Thymus (tissue), 11 donors: ENCODE results near the gene RXRA. TPM values are rescaled to one million over a fixed set of nuclear protein-coding genes. Genes with fewer than 3 reads are reported as not detected.

Experiments
- DNase-seq, 9 donors: peaks; one replicate each; pipeline ENCODE4 v3.0.0-alpha.2; 2013; ENCODE audit warnings: low spot score in 9 of 9, low read depth in 6 of 9, missing footprints in 1 of 9
- H3K27ac ChIP-seq, 2 donors: one replicate each; pipeline ENCODE4 v1.5.1; 2013; ENCODE audit warnings: control low read depth in 1 of 2, low read depth in 1 of 2, low read length in 1 of 2, mild to moderate bottlenecking in 1 of 2, moderate library complexity in 1 of 2
- H3K27me3 ChIP-seq, 2 donors: one replicate each; pipeline ENCODE4 v1.5.1; 2013; ENCODE audit warnings: low read length in 1 of 2; ENCODE audit not compliant: control insufficient read depth in 2 of 2, insufficient read depth in 1 of 2
- H3K36me3 ChIP-seq, 2 donors: one replicate each; pipeline ENCODE4 v1.5.1; 2013; ENCODE audit warnings: low read length in 1 of 2, mild to moderate bottlenecking in 1 of 2, moderate library complexity in 1 of 2; ENCODE audit not compliant: control insufficient read depth in 2 of 2, insufficient read depth in 2 of 2
- H3K4me1 ChIP-seq, 2 donors: one replicate each; pipeline ENCODE4 v1.5.1; 2013; ENCODE audit warnings: low read length in 2 of 2; ENCODE audit not compliant: control insufficient read depth in 2 of 2, insufficient read depth in 2 of 2
- H3K4me3 ChIP-seq, 2 donors: one replicate each; pipeline ENCODE4 v1.5.1; 2013; ENCODE audit warnings: low read length in 2 of 2, control low read depth in 1 of 2, mild to moderate bottlenecking in 1 of 2
- H3K9me3 ChIP-seq, 2 donors: one replicate each; pipeline ENCODE4 v1.5.1; 2013; ENCODE audit warnings: low read length in 1 of 2, mild to moderate bottlenecking in 1 of 2; ENCODE audit not compliant: control insufficient read depth in 2 of 2, insufficient read depth in 1 of 2
- WGBS: extraction: QIAGEN DNeasy Blood & Tissue Kit; methylation state at CpG from one replicate; pipeline ENCODE4 v1.1.7; 2013; 5-methylcytosine and 5-hydroxymethylcytosine counted together
- polyA plus RNA-seq: library from polyadenylated mRNA; stranded (reverse); fragments of 200-250 nt; gene quantifications from one replicate; pipeline ENCODE4 v1.2.3, GENCODE V29; 2013
- total RNA-seq: library from RNA; stranded (reverse); fragments of 120-200 nt; gene quantifications from one replicate; pipeline ENCODE4 v1.2.4, GENCODE V29; 2013
- donor health status: healthy.

The RXRA gene
- total and polyA plus RNA-seq, 2 donors, result 7.0 to 20.4 TPM

DNA sequence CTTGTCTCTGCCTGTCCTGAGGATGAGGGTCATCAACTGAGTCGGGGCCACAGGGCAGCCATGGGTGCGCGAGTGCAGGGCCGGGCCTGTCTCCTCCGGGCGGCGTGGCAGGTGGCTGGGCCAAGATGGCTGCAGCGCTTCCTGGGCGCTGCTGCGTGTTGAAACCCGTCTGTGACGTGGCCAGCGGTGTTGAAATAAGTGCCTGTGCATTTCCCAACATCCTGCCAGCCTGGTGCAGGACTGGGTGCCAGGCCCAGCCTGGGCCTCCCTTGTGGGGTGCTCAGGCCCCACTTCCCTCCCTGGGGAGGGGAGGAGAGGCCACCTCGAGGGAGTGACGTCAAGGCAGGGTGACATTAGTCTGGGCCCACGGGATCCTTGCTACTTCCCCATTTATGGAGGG is 45.5 kb downstream of the RXRA start:
- Histone ChIP-seq H3K4me1 (peaks cover 0 to 19% of the 10 kb centered on the region in 2 donors), H3K4me3 (no peak overlapping the region), H3K36me3 (no peaks in the 10 kb centered on the region), H3K27me3 (peaks cover 0 to 5% of the 10 kb centered on the region in 2 donors), H3K27ac (peak overlapping the region in 1 of 2 donors; percentile 57), H3K9me3 (no peaks in the 10 kb centered on the region)
- WGBS, result 93% methylated on average over 16 of the region's 16 CpGs
- no peak for DNase-seq

DNA sequence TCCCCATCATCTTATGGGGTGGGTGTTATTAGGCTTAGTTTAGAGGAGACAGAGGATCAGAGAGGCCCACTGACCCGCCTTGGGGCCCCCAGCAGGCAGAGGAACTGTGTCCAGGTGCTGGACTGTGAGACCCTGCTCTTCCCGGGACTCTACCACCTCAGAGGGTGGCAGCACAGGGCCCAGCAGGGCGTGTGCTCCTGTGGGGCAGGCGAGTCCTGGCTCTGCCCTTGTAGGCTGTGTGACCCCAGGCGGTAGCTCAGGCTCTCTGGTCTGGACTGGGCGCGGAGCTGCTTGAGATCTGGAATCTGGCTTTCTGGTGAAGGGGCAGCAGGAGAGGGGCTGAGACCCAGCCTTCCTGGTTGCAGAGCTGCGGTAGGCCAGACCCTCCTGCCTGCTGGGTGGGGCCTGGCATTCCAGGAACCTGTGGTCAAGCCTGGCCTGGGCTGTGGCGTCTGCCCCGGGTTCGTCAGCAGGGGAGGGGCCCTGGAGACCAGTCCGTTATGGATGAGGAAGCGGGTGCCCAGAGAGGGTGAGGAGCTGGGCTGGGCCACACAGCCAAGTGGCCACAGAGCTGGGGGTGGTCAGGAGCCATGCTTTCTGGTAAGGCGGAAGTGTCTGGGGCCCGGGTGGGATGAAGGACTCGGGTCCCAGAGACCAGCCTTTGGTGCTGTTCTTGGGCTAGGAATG is 46.5 kb downstream of the RXRA start:
- H3K4me1 ChIP-seq, result peaks cover 0 to 18% of the 10 kb centered on the region in 2 donors
- H3K27ac ChIP-seq, result peak overlapping the region; percentile 38 to 43
- no peak overlapping the region for H3K4me3 ChIP-seq
- no peak for DNase-seq
- 87% methylated on average over 16 of the region's 16 CpGs for WGBS
- no peaks in the 10 kb centered on the region for H3K9me3 ChIP-seq
- no peaks in the 10 kb centered on the region for H3K36me3 ChIP-seq
- peaks cover 0 to 5% of the 10 kb centered on the region in 2 donors for H3K27me3 ChIP-seq

DNA sequence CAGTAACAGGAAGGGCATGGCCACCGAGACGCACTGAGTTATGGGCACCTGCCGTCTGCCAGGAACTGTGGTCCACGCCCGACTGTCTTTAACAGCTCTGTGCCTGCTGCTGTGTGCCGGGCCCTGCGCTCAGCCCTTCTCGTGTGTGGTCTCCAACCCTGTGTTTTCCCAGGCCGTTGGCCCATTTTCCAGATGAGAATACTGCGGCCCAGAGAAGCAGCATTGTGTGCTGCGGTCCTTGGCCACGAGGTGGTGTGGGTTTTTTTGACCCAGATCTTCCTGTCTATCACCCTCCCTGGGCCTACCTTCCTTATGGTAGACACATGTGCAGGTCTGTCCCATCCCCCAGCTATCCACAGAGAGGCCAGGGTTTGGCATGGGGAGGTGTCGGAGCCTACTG is 47.0 kb downstream of the RXRA start:
- no peak for DNase-seq
- WGBS, result 87% methylated on average over 13 of the region's 13 CpGs

DNA sequence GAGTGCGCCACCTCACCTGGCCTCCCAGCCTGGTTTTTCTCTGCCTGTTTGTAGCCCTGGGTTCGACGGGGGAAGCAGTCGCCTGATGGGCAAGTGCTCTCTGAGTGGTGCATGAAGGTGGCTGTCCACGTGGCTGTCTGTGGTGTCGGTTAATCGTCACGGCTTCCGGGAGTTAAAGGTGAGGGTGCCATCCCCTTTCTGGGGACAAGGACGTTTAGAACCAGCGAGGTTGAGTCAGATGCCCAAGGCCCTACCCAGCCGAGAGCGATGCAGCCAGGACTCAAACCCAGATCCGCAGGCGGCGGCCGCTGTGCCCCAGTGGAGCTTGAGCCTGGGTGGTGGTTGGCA is 47.7 kb downstream of the RXRA start:
- Histone ChIP-seq H3K27ac (no peak overlapping the region), H3K4me1 (peaks cover 0 to 19% of the 10 kb centered on the region in 2 donors), H3K4me3 (no peak overlapping the region), H3K27me3 (peaks cover 0 to 5% of the 10 kb centered on the region in 2 donors), H3K9me3 (no peaks in the 10 kb centered on the region), H3K36me3 (no peaks in the 10 kb centered on the region)
- 96% methylated on average over 17 of the region's 17 CpGs for WGBS
- no peak for DNase-seq

More for the DNA sequence above, 47.0 kb downstream of the RXRA start:
- H3K27ac ChIP-seq, result no peak overlapping the region
- H3K36me3 ChIP-seq, result no peaks in the 10 kb centered on the region
- peaks cover 0 to 19% of the 10 kb centered on the region in 2 donors for H3K4me1 ChIP-seq
- H3K9me3 ChIP-seq, result no peaks in the 10 kb centered on the region
- H3K4me3 ChIP-seq, result no peak overlapping the region
- peaks cover 0 to 5% of the 10 kb centered on the region in 2 donors for H3K27me3 ChIP-seq

DNA sequence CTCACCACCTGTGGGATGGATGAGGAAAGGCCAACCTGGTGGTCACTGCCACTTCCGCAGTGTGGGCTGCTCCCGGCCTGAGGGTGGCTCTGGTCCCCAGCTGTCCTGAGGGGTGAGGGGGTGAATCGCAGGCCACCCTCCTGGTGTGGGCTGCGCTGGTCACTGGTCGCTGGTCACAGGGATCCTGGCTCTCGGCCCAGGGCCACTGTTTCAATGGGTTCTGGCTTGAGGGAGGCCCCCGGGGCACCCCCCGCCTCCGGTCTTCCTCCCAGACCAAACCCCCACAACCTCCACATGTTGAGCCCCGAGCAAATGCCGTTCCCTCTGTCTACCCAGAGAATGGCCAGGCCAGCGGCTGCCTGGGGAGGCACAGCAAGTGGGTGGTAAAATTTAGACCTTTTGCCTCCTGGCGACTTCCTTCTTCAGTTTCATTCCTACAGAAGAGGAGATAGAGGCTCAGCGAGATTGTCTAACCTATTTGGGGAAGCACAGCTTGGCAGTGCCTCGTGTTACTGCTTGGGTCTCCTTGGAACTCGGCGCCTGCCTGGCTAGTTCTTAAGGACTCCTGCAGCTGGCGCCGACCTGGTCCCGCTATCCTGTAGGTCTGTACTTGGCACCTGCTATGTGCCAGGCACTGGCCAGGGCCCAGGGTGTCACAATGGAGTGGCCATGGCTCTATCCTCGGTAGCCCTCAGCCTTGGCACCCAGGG is 48.2 kb downstream of the RXRA start:
- H3K27me3 ChIP-seq, result peaks cover 0 to 5% of the 10 kb centered on the region in 2 donors
- no peak for DNase-seq
- H3K9me3 ChIP-seq, result no peaks in the 10 kb centered on the region
- H3K27ac ChIP-seq, result peak overlapping the region in 1 of 2 donors; percentile 25
- 93% methylated on average over 21 of the region's 21 CpGs for WGBS
- no peak overlapping the region for H3K4me3 ChIP-seq
- no peaks in the 10 kb centered on the region for H3K36me3 ChIP-seq
- peaks cover 0 to 19% of the 10 kb centered on the region in 2 donors for H3K4me1 ChIP-seq

DNA sequence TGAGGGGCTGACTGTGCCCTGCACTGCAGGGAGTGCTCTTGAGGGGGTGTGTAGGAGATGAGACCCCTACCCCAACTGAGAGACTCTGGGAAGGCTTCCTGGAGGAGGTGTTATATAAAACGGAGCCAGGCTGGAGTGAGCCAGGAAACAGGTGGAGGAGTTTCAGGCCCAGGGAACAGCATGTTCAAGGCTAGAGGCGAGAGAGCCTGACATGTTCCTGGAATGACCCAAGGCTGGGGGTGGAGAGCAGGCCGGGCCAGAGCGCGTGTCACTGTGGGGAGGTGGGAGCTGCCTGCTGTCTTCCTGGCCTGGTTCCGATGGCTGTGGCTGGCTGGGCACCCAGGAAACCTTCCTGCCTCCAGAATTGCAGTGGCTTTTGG is 48.7 kb downstream of the RXRA start:
- WGBS, result 90% methylated on average over 6 of the region's 6 CpGs
- no peaks in the 10 kb centered on the region for H3K36me3 ChIP-seq
- peaks cover 0 to 19% of the 10 kb centered on the region in 2 donors for H3K4me1 ChIP-seq
- DNase-seq, result no peak
- peak overlapping the region in 1 of 2 donors; percentile 25 for H3K27ac ChIP-seq
- H3K27me3 ChIP-seq, result peaks cover 0 to 5% of the 10 kb centered on the region in 2 donors
- no peaks in the 10 kb centered on the region for H3K9me3 ChIP-seq
- H3K4me3 ChIP-seq, result no peak overlapping the region

DNA sequence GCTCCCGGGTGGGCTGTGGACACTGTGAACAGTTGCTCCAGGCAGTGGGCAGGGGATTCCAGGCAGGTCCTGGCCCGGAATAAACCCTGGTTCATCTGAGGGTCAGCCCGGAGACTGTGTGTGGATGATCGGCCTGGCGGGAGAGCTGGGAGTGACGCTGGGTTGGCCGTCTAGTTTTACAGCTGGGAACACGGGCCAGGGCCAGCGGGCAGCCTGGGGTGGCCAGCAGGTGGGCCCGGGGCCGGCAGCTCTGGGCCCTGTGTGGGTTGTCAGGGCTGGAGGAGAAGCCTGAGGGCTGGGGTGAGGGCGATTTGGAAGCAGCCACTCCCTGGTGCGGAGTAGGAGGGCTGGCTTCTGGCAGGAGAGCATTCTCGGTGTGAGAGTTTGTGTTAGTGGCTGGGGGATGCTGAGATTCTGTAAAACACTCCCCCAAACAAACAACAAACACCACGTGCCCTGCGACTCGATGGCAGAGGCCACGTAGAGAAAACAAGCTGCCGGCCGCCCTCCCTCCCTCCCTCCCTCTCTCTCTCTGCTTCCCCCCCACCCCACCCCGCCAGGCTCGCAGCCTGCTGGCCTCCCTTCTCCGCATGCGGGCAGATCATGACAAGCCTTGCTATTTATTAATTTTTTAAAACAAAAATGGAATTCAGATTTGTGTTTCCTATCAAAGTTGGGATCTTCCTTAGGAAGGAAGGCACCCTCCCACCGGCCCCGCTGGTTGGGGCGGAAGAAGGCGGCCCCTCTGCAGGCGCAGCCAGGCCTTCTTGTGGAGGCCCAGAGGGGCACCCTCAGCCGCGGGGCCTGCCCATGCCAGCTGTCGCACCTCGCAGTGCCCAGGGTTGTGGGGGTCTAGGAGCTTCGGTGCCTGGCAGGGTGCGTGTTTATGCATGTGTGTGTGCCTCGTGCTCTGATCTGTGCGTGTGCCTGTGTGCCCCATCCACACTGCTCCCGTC is 49.5 kb downstream of the RXRA start:
- no peak overlapping the region for H3K27ac ChIP-seq
- H3K9me3 ChIP-seq, result no peaks in the 10 kb centered on the region
- no peaks in the 10 kb centered on the region for H3K36me3 ChIP-seq
- peaks cover 0 to 5% of the 10 kb centered on the region in 2 donors for H3K27me3 ChIP-seq
- H3K4me1 ChIP-seq, result peaks cover 0 to 19% of the 10 kb centered on the region in 2 donors
- no peak overlapping the region for H3K4me3 ChIP-seq
- no peak for DNase-seq
- 62% methylated on average over 38 of the region's 38 CpGs for WGBS

DNA sequence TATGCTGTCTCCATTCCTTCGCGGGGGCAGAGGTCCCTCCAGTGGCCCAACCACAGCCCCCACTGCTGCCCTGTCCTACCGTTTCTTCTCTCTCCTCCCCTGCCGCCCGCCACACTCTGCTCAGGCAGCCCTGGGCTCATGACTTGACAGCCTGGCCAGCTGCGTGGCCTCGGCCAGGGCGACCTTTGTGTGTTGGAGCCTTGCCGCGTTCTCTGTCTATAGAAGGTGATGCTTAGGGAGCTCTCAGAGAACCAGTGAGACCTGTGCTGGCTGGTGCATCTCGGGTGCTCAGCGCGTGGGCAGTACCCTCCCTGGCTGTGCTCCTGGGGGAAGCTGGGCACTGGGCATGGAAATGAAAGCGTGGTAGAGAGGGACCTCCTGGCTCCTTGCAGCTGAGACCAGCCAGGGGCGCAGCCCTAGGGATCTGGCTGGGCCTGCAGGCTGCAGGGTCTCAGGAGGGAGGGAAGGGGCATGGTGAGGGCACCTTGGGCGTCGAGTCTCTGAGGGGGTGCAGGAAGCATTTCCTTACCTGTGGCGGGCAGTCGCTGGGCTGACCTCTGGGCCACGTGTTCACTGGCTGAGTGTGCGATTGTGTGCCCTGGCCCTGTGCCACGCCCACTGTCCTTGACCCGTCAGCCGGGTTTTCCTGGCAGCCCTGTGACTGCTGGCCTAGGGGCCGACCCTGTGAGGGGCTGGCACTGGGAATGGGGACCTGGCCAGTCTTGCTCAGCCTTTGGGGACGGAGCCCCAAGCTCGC is 50.3 kb downstream of the RXRA start:
- WGBS, result 87% methylated on average over 27 of the region's 27 CpGs
- no peak for DNase-seq

More for the DNA sequence above, 50.3 kb downstream of the RXRA start:
- H3K4me1 ChIP-seq, result peaks cover 0 to 21% of the 10 kb centered on the region in 2 donors
- no peaks in the 10 kb centered on the region for H3K36me3 ChIP-seq
- H3K27ac ChIP-seq, result no peak overlapping the region
- H3K4me3 ChIP-seq, result no peak overlapping the region
- no peaks in the 10 kb centered on the region for H3K9me3 ChIP-seq
- peaks cover 0 to 5% of the 10 kb centered on the region in 2 donors for H3K27me3 ChIP-seq
